MM.1S (cell line): ENCODE data around the gene ARMC3.

Source experiments
- EZH2 ChIP-seq: fragments of 300-600 bp; sonication (generic); optimal IDR thresholded peaks from 2 replicates; pipeline ENCODE3; 2017; ENCODE audit warnings: low read depth, mild to moderate bottlenecking, antibody characterized with exemption, low read length, mixed read lengths
- TF ChIP-seq, protein P1 (sequence below): fragments of 300-600 bp; sonication (generic); IDR thresholded peaks from 2 replicates; pipeline ENCODE4 v1.5.1; 2016; ENCODE audit warnings: antibody characterized with exemption, low read length, mixed read lengths

DNA sequence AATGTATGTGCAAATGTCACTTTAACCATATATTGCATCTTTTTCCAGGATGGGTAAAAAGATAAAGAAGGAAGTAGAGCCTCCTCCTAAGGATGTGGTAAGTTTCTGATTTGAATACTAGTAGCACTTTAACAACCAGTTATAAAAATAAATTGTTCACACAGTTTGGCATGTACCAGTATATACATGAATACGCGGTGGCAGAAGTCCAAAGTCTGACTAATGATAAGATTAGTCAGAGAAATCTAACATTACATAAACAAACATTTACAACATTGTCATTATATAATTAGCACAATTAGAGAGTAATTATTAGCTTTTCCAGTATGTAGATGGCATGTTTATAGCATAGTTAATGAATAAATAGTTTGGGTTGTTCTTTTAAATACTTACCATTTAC lies 4.1 kb downstream of the ARMC3 start:
- TF ChIP-seq, protein P1, sequence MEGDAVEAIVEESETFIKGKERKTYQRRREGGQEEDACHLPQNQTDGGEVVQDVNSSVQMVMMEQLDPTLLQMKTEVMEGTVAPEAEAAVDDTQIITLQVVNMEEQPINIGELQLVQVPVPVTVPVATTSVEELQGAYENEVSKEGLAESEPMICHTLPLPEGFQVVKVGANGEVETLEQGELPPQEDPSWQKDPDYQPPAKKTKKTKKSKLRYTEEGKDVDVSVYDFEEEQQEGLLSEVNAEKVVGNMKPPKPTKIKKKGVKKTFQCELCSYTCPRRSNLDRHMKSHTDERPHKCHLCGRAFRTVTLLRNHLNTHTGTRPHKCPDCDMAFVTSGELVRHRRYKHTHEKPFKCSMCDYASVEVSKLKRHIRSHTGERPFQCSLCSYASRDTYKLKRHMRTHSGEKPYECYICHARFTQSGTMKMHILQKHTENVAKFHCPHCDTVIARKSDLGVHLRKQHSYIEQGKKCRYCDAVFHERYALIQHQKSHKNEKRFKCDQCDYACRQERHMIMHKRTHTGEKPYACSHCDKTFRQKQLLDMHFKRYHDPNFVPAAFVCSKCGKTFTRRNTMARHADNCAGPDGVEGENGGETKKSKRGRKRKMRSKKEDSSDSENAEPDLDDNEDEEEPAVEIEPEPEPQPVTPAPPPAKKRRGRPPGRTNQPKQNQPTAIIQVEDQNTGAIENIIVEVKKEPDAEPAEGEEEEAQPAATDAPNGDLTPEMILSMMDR: no peak
- no peak for TF ChIP-seq EZH2
